HEK293T (cell line): ENCODE results near the gene SZRD1.

Source experiments
- ARNT ChIP-seq: fragments of 450-650 bp; IDR thresholded peaks from 2 replicates; pipeline ENCODE4 v1.6.1; 2017; ENCODE audit warnings: mild to moderate bottlenecking
- BHLHE40 ChIP-seq: fragments of 450-650 bp; IDR thresholded peaks from 2 replicates; pipeline ENCODE4 v1.6.1; 2016; ENCODE audit warnings: mild to moderate bottlenecking, moderate library complexity, borderline replicate concordance
- FOXA1 ChIP-seq: fragments of 450-650 bp; IDR thresholded peaks from 2 replicates; pipeline ENCODE4 v1.6.1; 2016; ENCODE audit warnings: mild to moderate bottlenecking
- HDGF ChIP-seq: fragments of 450-650 bp; IDR thresholded peaks from 2 replicates; pipeline ENCODE4 v1.6.1; 2017; ENCODE audit warnings: antibody characterized with exemption, borderline replicate concordance
- NFRKB ChIP-seq: fragments of 450-650 bp; IDR thresholded peaks from 2 replicates; pipeline ENCODE4 v1.6.1; 2016; ENCODE audit warnings: mild to moderate bottlenecking, moderate library complexity
- SP1 ChIP-seq: fragments of 450-650 bp; IDR thresholded peaks from 2 replicates; pipeline ENCODE4 v1.6.1; 2017

DNA sequence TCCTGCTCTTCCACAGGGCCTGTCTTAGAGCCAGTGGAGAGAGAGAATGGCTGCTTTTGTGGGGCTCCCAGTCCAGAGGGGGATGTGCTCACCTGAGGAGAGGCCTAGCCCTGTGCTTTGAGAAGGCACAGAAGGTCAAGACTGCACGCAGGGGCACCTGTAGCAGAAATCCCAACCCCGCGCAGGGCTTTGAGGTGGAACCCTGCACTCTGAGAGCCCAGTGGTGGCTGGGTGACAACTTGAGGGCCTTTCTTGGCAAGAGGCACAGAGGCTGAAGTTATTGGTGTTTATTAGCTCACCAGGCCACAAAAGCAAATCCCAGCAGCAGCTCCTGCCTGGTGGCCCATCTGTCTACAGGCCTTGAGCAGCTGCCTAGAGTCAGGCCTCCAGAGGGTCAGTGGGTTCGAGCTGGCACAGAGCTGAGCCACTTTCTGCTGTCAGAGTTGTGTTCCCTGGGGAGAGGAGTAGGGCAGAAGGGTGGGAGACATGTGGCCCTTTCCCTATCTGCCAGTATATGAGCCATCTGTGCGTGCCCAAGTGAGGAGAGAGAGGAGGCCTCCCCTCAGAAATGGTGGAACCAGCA is 31.4 kb downstream of the SZRD1 start:
- TF ChIP-seq SP1 (no peak), BHLHE40 (no peak), NFRKB (no peak), FOXA1 (no peak), HDGF (no peak), ARNT (no peak)
